Transverse colon (tissue), 4 donors: ENCODE results near the gene TRPM2.

Experiments used
- POLR2A ChIP-seq: fragments of 450-650 bp; IDR thresholded peaks from one replicate; pipeline ENCODE4 v1.6.1; 2016; ENCODE audit warnings: antibody characterized with exemption, mild to moderate bottlenecking, moderate library complexity
- POLR2AphosphoS5 ChIP-seq, 3 donors: sonication (generic); formaldehyde crosslinking; IDR thresholded peaks; one replicate each; pipeline ENCODE4 v1.6.1; 2016; ENCODE audit warnings: antibody characterized with exemption in 3 of 3
- TF ChIP-seq, protein P1 (sequence below), 5 experiments: fragments of 200-600 bp in 3 of 5; fragments of 450-650 bp in 2 of 5; sonication (generic) in 3 of 5; IDR thresholded peaks; 1 replicate in 2 of 5; 2 replicates in 3 of 5; pipeline ENCODE4 v1.5.1; 2016 to 2017; ENCODE audit warnings: antibody characterized with exemption in 5 of 5, inconsistent platforms in 3 of 5, mild to moderate bottlenecking in 2 of 5, moderate library complexity in 1 of 5

GRCh38 chr21:44313451-44313850, 40.0 kb upstream of the TRPM2 start:
- TF ChIP-seq, protein P1, sequence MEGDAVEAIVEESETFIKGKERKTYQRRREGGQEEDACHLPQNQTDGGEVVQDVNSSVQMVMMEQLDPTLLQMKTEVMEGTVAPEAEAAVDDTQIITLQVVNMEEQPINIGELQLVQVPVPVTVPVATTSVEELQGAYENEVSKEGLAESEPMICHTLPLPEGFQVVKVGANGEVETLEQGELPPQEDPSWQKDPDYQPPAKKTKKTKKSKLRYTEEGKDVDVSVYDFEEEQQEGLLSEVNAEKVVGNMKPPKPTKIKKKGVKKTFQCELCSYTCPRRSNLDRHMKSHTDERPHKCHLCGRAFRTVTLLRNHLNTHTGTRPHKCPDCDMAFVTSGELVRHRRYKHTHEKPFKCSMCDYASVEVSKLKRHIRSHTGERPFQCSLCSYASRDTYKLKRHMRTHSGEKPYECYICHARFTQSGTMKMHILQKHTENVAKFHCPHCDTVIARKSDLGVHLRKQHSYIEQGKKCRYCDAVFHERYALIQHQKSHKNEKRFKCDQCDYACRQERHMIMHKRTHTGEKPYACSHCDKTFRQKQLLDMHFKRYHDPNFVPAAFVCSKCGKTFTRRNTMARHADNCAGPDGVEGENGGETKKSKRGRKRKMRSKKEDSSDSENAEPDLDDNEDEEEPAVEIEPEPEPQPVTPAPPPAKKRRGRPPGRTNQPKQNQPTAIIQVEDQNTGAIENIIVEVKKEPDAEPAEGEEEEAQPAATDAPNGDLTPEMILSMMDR (IDR thresholded peaks at IDR 0.05) = no peak
- no peak for TF ChIP-seq POLR2A
- TF ChIP-seq POLR2AphosphoS5 (IDR thresholded peaks at IDR 0.05) = no peak
